Endodermal cell (in vitro differentiated cells): Measurements from ENCODE around the gene PAEP. TPM values are rescaled to one million over a fixed set of nuclear protein-coding genes. Genes with fewer than 3 reads are reported as not detected.
"Not testable (repeated sequence)": the region's sequence is repeated elsewhere in the genome, so short reads cannot be mapped to it uniquely, and the experiment has no call there.

Experiments
- DNase-seq: peaks from one replicate; pipeline ENCODE4 v3.0.0-alpha.2; 2017
- H3K27ac ChIP-seq: 2 replicates; pipeline ENCODE4 v1.5.1; 2013; ENCODE audit warnings: mild to moderate bottlenecking, low read depth, low read length, moderate library complexity
- H3K27me3 ChIP-seq: 2 replicates; pipeline ENCODE4 v1.6.1; 2013; ENCODE audit warnings: mild to moderate bottlenecking, low read length, moderate library complexity; ENCODE audit not compliant: insufficient read depth, control insufficient read depth, poor library complexity, severe bottlenecking
- H3K36me3 ChIP-seq: 2 replicates; pipeline ENCODE4 v1.7.0; 2013; ENCODE audit warnings: mild to moderate bottlenecking, low read length, moderate library complexity; ENCODE audit not compliant: control insufficient read depth, insufficient read depth
- H3K4me1 ChIP-seq: one replicate; pipeline ENCODE4 v1.7.0; 2013; ENCODE audit warnings: low read length; ENCODE audit not compliant: control insufficient read depth, insufficient read depth
- H3K4me3 ChIP-seq: 2 replicates; pipeline ENCODE4 v1.5.1; 2013; ENCODE audit warnings: mild to moderate bottlenecking, low read length, moderate library complexity
- H3K9ac ChIP-seq: 2 replicates; pipeline ENCODE4 v1.6.1; 2013; ENCODE audit warnings: mild to moderate bottlenecking, low read length, moderate library complexity; ENCODE audit not compliant: poor library complexity, severe bottlenecking; ENCODE audit errors: extremely low read depth
- H3K9me3 ChIP-seq: 2 replicates; pipeline ENCODE4 v1.6.1; 2013; ENCODE audit warnings: mild to moderate bottlenecking, low read length, moderate library complexity; ENCODE audit not compliant: control insufficient read depth
- H3K27ac Mint-ChIP-seq: 2 replicates; pipeline ENCODE4 v1.8.0; 2020; ENCODE audit warnings: mixed read lengths
- H3K27me3 Mint-ChIP-seq: 2 replicates; pipeline ENCODE4 v1.8.0; 2021; ENCODE audit warnings: mild to moderate bottlenecking, mixed read lengths; ENCODE audit not compliant: insufficient read depth
- H3K36me3 Mint-ChIP-seq: 2 replicates; pipeline ENCODE4 v1.8.0; 2020; ENCODE audit warnings: low read depth, mixed read lengths
- H3K4me1 Mint-ChIP-seq: 2 replicates; pipeline ENCODE4 v1.8.0; 2020; ENCODE audit warnings: mixed read lengths
- H3K4me3 Mint-ChIP-seq: 2 replicates; pipeline ENCODE4 v1.8.0; 2020; ENCODE audit warnings: mild to moderate bottlenecking, moderate library complexity, mixed read lengths
- H3K9me3 Mint-ChIP-seq: 2 replicates; pipeline ENCODE4 v1.8.0; 2020; ENCODE audit warnings: mild to moderate bottlenecking, mixed read lengths
- CTCF ChIP-seq: fragments of 200-600 bp; sonication (generic); conservative IDR thresholded peaks from 2 replicates; pipeline ENCODE4 v1.5.0; 2021; ENCODE audit warnings: antibody characterized with exemption, mild to moderate bottlenecking
- WGBS, 2 experiments: methylation state at CpG; one replicate each; pipeline versions ENCODE4 v1.1.5 to v1.1.7; 2013; ENCODE audit warnings: missing lambda C conversion rate in 2 of 2, mixed read lengths in 1 of 2; ENCODE audit not compliant: insufficient coverage in 1 of 2, insufficient read length in 1 of 2; 5-methylcytosine and 5-hydroxymethylcytosine counted together
- total RNA-seq, 2 donors: library from RNA; stranded (reverse); fragmentation: NEBNext Ultra II Directional in 1 of 2; extraction: Animal tissue kit (Norgen Biotek cat#: 25700) in 1 of 2; gene quantifications; 2 replicates in 1 of 2; 3 replicates in 1 of 2; pipeline ENCODE4 v1.2.1, GENCODE V29; 2021

The PAEP gene
- total RNA-seq, 2 donors from 2014 or later: not detected

- not testable (repeated sequence) for DNase-seq, H3K36me3 ChIP-seq, H3K4me3 Mint-ChIP-seq, H3K4me3 ChIP-seq, H3K27me3 Mint-ChIP-seq, H3K27ac Mint-ChIP-seq, H3K9ac ChIP-seq, H3K4me1 Mint-ChIP-seq, H3K9me3 Mint-ChIP-seq, H3K27ac ChIP-seq, H3K9me3 ChIP-seq, H3K27me3 ChIP-seq, H3K36me3 Mint-ChIP-seq, H3K4me1 ChIP-seq
- 93 to 95% methylated on average over 8 to 20 of the region's 21 CpGs for WGBS, 2 experiments
Measured at GRCh38 chr9:135546792-135547617, 14.6 kb upstream of the PAEP start.

GRCh38 chr9:135547756-135548736 lies 13.5 kb upstream of the PAEP start:
- Mint-ChIP-seq H3K27me3 (no peaks in the 10 kb centered on the region), H3K4me1 (no peaks in the 10 kb centered on the region), H3K4me3 (no peak overlapping the region), H3K27ac (no peak overlapping the region), H3K9me3 (no peaks in the 10 kb centered on the region), H3K36me3 (no peaks in the 10 kb centered on the region)
- TF ChIP-seq CTCF: no peak
- 86 to 92% methylated on average over 20 to 28 of the region's 28 CpGs for WGBS, 2 experiments
- no peak overlapping the region for H3K9ac ChIP-seq
- no peaks in the 10 kb centered on the region for H3K9me3 ChIP-seq
- no peaks in the 10 kb centered on the region for H3K4me1 ChIP-seq
- no peak for DNase-seq
- H3K27me3 ChIP-seq: no peaks in the 10 kb centered on the region
- H3K36me3 ChIP-seq: no peaks in the 10 kb centered on the region
- no peak overlapping the region for H3K27ac ChIP-seq
- H3K4me3 ChIP-seq: no peak overlapping the region

- not testable (repeated sequence) for H3K27me3 ChIP-seq, H3K4me3 ChIP-seq, H3K9me3 ChIP-seq, H3K36me3 ChIP-seq, H3K27ac Mint-ChIP-seq, H3K27me3 Mint-ChIP-seq, H3K36me3 Mint-ChIP-seq, DNase-seq, H3K4me1 Mint-ChIP-seq, H3K9me3 Mint-ChIP-seq, H3K4me3 Mint-ChIP-seq, H3K9ac ChIP-seq, H3K27ac ChIP-seq, H3K4me1 ChIP-seq
- WGBS, 2 experiments: 92 to 94% methylated on average over 15 to 28 of the region's 28 CpGs
Measured at GRCh38 chr9:135549478-135550343, 11.8 kb upstream of the PAEP start.
